Femur (tissue), 1 donor: ENCODE results near the gene ANKH.
A peak's percentile ranks its signal among the peaks of the same experiment; 100 is the strongest.

Source experiments
- DNase-seq: peaks from one replicate; pipeline ENCODE4 v3.0.0-alpha.2; 2017

Gene ANKH

DNA sequence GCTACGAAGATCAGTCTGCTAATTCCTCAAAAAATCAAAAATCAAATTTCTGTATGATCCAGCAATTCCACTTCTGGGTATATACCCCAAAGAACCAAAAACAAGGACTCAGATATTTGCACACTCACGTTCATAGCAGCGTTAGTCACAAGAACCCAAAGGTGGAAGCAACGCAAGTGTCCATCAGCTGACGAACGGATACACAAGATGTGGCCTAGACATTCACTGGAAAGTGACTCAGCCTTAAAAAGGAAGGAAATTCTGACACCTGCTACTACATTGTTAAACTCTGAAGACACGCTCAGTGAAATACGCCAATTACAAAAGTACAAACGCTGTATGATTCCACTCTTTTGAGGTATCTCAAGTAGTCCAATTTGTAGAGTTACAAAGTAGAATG lies 113.7 kb downstream of the ANKH start:
- DNase-seq = no peak

DNA sequence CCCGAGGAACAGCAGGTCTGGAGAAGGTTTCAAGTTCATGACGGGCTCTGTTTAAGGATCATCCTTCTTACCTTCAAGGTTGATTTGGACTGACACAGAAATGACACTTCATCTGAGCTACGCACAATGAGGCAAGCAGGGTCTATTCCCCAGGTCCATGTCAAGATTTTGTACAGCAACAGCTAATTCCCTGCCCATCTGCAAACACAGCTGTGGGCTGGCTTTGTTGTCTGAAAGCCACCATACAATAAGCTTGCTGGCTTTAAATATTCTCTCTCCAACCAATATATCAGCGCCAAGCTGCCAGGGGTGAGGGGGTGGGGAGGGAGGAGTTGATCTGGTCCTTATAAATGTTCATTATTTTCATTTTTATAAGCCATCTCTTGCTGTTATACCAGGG lies 115.1 kb downstream of the ANKH start:
- no peak for DNase-seq

DNA sequence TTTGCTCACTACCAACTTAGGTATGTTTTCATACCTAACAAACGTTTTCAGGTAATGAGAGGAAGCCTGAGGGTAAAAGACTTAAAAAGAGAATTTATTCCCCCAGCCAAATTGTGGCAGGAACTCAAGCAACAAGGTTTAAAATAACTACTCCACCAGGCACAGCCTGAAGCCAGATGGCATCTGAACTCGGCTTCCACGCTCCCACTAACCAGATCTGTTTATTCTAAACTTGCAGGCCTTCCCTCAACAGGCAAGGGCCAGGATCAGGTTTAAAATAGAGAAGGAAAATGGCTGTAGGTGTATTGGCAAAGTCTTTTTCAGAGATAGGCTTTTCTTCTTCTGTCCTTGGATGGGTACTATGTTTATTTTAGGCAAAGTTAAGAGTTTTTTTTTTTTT lies 117.6 kb downstream of the ANKH start:
- DNase-seq = no peak

DNA sequence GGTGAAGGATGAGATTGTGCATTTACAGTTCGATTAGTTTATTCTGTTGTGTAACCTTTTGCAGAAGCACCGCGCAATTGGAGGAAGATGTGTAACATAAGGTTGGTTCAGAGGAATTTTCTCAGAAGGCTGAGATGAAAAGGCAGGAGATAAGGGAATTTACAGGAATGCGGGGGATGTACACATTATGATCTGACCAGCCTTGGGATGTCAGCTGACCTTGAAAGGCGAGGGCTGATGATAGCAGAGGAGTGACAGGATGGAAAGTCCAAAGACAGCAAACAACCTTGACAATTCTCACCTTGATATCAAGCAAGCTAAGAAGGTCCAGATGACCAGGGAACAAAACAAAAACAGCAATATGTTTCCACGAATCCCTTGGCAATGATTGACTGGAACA lies 118.3 kb downstream of the ANKH start:
- no peak for DNase-seq

DNA sequence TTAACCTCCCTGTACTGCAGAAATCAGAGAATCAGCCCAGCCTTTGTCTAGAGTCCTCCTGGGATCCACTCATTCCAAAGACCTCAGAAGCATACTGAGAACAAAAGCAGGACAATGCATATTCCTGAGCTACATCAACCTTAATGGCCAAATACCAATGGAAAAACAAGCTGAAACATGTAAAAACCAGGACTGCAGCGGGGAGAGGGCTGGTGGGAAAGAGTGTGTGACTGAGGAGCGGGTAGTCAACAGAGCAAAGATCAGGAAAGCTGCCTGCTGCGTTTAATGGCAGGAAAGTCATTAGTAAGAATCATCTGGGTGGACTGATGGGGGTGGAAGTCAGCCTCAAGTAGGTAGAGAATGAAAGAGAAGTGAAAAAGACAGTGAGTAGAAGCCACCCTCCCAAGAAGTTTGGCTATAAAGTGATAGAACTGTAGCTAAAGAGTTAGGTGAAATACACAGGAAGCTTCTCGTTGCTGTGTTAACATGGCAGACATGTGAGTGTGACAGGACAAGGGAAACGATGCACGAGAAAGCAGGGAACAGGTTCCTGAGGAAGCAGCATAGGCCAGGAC lies 119.0 kb downstream of the ANKH start:
- DNase-seq = no peak

DNA sequence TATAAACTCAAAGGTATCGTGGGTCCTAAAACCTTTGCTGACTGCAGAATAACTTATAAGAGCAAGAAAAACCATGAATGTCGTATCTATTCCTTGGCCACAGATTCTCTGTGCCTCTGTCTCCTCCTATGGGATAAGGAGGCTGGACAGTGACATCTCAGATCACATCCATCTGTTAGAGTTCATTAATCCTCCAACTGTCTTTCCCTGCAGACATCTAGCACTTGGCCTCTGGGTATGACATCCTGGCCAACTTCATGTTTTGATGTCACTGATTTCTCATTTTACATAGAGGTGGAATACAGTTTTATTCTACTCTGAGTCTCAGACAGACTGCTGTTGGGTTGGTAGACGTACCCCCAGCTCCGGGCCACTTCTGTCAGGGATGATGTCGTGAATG lies 120.9 kb downstream of the ANKH start:
- DNase-seq = no peak

DNA sequence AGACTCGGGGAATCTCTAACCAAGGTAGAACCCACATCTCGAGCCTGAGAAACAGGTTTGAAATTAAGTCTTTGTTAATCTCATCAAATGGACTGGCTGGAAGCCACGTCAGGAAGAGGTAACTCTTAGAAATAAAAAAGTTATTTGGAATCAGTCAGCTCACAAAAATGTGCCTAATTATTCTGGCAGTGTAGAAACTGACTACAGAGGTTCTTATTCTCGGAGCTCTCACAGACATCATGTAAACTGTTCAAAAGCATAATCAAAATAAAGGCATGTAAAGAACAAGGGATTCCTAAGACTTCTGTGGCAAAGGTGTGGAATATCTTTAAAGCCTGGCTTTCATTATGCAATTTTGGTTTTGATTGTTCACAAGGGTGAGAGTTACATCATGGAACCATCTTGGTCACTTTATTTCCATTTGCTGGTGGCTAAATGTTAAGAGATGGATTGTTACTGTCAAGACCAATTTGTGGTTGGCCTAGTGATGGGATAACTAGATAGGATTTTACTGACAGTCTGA lies 121.9 kb downstream of the ANKH start:
- no peak for DNase-seq

DNA sequence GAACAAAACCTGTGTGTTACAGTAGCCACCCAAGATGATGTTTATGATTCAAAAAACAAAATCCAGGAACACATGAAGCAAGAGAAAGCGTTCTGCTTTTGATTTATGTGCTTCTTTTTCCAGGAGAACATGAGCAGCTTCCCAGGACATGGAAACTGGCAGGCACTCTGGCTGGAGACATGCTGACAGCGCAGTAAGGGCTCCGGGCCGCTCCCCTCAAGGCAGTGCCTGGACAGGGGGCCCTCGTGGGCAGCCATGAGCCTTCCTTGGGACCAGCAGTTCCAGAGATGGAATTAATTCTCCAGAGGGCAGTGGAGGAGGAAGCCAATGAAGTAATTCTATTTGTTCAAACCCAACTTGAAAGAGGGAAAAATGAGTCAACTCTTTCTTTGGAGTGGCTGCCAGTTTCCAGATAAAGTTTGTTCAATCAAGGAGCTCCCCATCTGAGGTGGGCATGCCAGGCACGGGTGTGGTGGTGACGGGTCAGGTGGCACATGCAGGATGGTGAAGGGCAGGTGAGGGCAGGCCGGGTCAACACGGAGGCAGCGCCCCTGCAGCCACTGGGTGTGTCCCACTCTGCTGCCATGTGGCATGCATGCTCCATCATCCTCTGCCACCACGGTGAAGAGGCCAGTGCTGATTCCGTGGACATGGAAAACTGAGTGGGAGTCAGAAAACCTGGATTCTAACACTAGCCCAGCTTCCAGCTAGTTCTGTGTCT lies 123.2 kb downstream of the ANKH start:
- DNase-seq = peak; percentile 62

DNA sequence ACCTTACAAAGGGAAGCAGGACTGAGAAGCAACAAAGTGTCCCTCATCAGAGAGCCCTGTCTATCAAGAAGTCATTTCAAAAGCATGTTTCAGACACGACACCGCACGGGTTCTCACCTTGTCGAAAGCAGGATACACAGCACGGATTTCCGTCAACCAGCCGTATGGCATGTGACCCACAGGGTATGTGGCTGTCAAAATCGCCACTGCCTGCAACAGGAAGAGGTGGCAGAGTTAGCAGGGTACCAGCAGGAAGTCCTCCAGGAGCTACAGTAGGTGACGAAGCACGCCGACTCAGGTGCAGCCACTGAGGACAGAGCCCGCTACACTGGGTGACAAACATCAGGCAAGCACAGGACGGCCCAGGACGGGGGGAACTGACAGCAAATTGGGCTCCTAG lies 125.8 kb downstream of the ANKH start:
- DNase-seq = no peak

DNA sequence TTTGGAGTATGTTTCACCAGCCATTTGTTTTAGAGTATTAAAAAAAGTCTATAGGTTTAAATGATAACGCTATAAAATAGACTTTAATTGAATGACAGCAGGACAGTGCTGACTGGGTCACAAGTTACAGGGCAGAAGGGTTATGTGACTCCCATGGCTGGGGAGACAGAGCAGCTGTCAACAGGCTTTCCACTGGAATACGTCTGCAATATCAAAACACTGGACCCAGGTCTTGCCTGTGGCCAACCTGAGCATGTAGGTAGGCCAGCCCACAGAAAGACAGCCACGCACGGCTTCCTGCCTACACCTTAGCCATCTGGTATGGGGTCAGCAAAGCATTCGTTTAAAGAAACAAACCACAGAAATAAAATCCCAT lies 126.4 kb downstream of the ANKH start:
- no peak for DNase-seq

DNA sequence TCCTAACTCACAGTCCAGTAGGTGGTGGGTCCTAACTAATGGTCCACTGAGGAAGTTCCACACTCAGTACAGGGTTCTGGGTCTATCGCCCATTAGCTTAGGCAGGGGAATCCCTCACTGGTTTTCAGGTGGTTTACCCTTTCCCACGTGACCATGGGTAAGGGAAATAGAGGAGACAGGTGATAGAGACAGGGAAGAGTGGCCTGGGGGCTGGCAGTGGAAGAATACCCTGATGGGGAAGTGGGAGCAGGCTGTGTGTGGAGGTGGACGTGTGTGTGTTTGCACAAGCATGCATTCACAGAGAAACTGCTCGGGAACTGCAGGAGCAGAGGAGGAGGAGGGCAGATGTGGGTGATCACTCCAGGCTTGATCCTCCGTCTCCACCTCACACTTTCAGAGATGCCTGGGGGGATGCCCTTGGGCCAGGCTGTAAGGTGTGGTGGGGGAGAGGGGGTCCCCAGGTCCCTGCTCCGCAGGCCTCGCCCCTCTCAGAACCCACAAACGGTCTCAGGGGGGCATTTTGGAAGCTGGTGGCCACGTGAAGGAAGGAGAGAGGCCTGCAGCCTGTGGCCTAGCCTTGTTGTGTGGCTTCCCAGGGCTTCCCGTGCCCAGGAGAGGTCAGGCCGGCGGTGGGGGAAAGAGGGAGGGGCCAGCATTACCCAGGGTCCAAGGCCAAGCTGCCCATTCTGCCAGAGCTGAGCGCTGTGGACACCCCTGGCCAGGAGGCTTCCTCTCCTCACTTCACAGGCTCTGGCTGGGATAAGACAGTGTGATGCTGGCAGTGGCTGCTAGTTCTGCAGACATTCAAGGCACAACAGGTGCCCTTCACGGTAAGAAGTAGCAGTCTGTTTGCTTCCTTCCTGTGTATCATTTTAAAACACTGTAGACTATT lies 127.0 kb downstream of the ANKH start:
- DNase-seq = no peak

DNA sequence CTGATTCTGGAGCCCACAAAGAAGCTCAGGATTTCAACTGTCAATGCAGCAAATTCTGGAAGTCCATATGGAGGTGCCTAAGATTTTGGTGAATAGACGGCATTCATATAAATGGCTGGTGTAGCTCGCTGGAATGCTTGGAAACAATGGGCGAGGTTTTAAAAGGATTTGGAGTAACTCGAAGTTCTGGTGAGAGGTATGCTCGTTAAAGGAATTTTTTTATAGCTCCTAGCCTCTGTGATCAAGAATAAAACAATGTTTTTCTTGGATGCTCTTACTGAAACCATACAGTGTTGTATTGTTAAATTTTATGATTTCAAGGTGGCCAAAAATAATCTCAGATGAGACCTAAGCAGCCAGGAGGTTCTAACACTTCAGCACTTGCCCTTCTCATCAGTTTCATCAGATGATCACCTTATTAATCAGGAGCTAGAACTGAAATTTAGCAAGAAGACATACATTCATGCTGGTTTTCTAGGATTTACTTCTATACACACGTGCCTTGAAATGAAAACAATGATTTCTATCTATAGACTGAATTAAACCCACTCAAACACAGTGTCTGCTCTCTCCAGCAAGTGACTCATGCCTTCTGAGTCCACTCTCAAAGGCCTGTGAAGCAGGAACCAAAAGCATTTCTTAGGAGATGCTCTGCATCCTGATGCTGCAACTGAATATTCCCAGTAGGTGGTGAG lies 127.8 kb downstream of the ANKH start:
- no peak for DNase-seq

DNA sequence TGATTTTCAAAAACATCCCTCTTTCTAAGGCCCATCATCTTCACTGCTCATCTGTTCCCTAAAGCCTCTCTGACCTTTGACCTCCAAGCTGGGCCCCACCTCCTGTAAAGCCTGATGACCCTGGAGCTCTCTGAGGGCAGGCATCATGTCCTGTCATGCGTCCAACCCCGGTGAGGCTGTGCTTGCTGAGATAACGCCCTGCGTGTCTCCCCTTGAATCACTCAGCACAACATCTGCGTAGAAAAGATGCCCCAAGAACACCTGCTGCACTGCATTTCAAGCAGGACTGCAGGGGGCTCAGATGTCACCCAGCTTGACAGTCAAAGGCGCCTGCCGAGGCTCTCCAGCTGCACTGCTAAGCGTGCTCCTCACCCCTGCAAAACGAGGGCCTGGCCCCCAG lies 129.1 kb downstream of the ANKH start:
- DNase-seq = no peak

DNA sequence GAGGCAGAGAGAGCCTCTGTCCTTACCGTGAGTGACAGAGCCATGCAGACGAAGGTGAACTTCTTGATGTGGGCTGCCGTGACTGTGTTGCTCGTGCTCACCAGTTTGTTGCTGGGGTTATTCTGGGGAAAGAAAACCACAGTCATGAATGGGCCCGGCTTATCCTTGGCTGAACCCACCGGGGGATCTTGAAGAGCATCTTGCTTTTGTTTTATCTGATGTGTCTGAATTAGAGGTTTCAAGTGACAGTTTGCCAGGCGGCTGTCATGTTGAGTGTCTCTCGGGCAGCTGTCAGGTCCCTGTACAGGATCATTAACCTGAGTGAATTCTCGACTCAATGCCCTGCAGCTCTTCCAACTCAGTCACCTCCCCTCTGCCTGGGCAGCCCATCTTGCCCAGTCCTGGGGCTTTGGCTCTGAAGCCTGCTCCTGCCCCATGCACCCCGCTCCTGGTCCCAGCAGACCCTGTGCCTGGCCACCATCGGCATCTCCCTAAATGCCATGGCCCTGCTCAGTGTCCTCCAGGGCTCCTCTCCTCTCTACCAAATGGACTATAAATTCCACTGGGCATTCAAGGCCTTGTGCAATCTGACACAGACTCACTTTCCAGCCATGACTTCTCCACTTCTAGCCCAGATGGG lies 129.7 kb downstream of the ANKH start:
- DNase-seq = no peak

DNA sequence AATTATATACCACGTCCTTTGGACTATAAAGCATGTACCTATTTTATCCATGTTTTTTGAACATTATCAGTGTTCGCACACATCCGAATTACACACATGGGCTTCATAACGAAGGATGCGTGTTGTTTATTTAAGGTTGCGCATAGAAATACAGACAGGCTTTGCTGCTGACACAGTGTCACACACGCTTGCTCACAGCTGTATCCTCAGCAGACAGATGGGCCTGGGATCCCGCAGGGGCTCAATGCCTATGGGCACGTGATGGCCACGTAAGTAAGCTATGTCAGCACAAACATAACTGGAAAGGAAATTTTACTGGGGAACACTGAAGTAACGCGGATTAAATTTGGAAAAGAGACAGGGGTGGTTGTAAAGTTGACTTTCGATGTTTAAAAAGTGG lies 130.4 kb downstream of the ANKH start:
- no peak for DNase-seq

DNA sequence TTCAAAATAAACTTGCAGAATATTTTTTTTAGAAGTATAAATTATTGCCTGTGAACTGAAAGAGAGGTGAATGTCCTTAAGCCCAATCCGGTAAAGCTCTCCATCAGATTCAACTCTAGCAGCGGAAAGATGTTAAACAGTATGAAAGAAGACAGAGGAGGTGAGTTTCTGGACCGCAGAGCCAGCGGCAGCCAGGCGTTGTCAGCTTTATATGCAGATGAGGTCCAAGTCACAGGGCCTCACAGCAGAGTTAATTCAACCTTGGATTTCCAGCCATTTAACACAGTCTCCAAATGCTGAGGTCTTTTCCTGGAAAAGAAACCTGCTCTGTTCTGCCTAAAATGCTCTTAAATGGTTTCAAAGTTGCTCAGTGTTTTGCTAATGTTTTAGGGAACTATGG lies 131.6 kb downstream of the ANKH start:
- DNase-seq = no peak

DNA sequence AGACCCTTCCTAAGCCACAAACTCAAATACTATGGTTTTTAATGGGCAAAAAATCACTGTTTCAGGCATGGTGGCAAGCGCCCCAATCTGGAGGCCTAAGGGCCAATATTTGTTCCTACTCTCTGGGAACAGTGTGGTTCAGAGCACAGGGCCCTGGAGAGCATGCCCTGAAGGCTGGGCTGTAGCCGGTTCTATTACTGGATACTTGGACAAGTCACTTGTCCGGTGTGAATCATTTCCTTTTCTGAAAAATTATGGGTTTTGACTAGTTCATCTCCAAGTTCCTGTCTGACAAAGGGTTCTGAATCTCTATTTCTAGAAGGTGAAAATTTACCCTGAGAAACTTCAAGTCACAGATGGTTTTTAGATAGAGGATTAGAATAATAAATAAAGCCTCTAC lies 132.0 kb downstream of the ANKH start:
- no peak for DNase-seq

DNA sequence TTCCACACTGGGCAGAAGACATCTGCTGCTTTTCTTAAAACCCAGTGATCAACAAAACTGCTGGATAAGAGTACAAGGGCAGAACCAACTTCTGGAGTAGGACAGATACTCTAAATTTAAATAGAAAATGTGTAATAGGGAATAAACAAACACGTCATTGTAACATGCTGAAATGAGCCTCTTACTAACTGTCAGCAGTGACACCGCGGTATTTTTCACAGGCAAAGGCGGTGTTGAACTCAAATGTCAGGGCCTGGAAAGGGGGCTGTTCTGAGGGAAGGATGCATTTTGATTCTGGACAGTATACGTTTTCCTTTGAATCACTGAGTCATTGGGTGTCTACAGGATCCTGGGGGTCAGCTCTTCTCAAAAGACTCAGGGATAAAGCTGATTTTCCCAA lies 133.5 kb downstream of the ANKH start:
- DNase-seq = no peak

DNA sequence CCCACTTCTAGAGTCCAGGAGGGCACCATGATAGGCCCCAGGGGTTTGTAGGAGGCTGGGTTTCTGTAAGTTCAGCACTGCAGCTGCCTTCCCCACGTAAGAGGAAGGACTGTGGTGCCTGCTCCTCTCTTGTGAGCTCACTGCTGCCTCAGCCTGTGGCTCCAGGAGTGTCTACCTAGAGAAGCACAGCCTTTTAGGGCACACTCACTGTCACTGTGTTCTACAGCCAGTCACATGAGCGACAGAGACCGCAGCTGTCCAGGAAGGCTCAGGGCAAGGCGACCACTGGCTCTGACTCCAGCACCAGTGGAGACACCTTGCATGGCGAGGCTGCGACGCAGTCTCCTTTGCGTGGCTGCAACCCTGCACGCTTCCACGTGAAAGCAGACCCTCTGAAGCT lies 134.3 kb downstream of the ANKH start:
- no peak for DNase-seq

DNA sequence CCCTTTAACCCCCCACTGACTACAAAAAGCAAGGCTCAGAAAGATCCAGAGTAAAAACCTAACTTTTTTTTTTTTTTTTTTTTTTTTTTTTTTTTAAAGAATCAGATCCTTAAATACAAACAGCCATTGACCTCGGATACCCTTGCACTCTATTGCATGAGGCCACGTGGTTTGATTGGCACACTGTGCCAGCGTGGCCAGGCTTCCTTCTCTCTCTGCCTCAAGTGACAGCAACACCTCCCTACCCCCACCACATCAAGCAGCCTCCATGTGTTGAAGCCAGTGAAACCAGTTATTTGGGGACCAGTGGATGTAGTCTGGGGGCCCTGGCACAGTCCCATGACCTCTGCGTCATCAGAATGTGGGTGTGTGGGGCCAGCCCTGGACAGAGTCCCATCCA lies 135.6 kb downstream of the ANKH start:
- no peak for DNase-seq

DNA sequence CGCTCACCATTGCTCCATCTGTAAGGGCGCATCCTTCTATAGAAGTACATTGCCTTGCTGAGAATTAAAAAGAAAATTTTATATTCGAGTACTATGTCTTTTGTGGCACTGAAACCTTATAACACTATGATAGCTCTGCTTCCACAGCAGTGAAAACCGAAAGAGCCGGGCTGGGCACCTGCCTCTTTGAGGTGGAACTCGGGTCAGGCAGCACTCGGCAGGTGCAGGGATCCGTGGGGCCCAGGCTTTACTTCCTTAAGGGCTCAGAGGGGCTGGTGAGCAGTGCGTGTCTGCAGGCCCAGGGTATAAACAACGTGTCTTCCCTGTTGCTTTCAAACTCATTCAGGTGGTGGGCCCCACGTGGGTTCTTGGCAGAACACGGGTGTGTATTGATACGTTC lies 137.2 kb downstream of the ANKH start:
- no peak for DNase-seq

DNA sequence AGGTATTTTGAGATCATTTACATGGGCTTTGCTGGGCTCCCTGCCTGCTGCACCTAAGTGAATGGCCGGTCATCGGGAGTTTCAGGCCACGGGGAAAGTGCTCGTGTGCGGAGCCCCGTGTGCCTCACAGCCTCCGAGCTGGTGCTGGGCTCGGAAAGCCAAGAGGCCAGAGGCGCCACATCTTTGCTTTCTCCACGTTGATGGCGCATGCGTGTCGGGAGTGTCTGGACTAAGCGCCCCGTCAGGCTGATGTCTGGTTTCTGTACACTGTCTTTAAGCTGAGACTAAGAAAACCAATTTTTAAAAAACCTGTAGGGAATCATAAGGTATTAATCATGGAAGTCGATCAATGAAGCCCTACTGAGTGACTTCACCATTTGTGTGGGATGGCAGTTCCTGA lies 137.9 kb downstream of the ANKH start:
- no peak for DNase-seq

DNA sequence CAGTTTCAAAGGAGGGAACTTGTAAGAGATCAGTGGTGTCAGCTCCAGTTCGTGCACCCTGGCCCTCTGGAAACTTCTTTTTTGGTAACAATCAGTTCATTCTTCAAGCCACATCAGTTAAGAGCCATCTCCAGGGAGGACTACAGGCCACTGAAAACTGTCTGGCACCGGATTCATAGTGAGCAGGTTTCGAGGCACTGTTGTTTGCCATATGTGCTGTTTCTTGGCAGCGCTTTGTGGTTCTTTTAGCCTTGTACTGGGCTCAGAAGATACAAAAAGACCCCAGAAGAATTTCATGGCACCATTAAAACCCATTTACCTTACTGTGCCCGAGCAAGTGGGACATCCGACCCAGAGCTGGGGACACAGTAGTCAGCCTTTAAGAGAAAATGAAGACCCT lies 138.6 kb downstream of the ANKH start:
- DNase-seq = no peak
